ENCODE data around the gene GMIP. TPM values are rescaled to one million over a fixed set of nuclear protein-coding genes. Genes with fewer than 3 reads are reported as not detected.
"Not testable (repeated sequence)": the region's sequence is repeated elsewhere in the genome, so short reads cannot be mapped to it uniquely, and the experiment has no call there.

The GMIP gene
- total RNA-seq, 2 donors from 2014 or later: 29.5 to 34.4 TPM

- intact Hi-C loops (cut with DNase I, micrococcal nuclease): no loop called here
- ATAC-seq: peak; percentile 27
- no peak for DNase-seq
Measured at GRCh38 chr19:19619849-19620210, 23.6 kb downstream of the GMIP start.

- DNase-seq (no peak), ATAC-seq (no peak)
- intact Hi-C loops (cut with DNase I, micrococcal nuclease): no loop called here
Measured at GRCh38 chr19:19619181-19619848, 24.1 kb downstream of the GMIP start.

- peak; percentile 96 to 99 for DNase-seq
- intact Hi-C loops (cut with DNase I, micrococcal nuclease): no loop called here
- peak; percentile 97 for ATAC-seq
Measured at GRCh38 chr19:19618219-19619051, 25.0 kb downstream of the GMIP start, which contains the start of gene PBX4. PBX4 (minus strand) TSS chr19:19618687; CDS start chr19:19618629, 58 bp downstream.

GRCh38 chr19:19615086-19615485, 28.4 kb downstream of the GMIP start:
- ATAC-seq (no peak), DNase-seq (no peak)
- intact Hi-C loops (cut with DNase I, micrococcal nuclease): no loop called here

- ATAC-seq: peak; percentile 76
- no peak for DNase-seq
- intact Hi-C loops (cut with DNase I, micrococcal nuclease): no loop called here
Measured at GRCh38 chr19:19613506-19613905, 30.0 kb downstream of the GMIP start.

GRCh38 chr19:19610376-19611202, 32.9 kb downstream of the GMIP start:
- no peak for ATAC-seq
- DNase-seq: no peak
- intact Hi-C loops (cut with DNase I, micrococcal nuclease): no loop called here

GRCh38 chr19:19606686-19607085, 36.8 kb downstream of the GMIP start:
- intact Hi-C loops (cut with DNase I, micrococcal nuclease); ATAC-seq: not testable (repeated sequence)

GRCh38 chr19:19606021-19606420, 37.4 kb downstream of the GMIP start:
- DNase-seq (peak; percentile 60 to 80), ATAC-seq (peak; percentile 93)
- intact Hi-C loops (cut with DNase I, micrococcal nuclease): no loop called here

More at GRCh38 chr19:19606686-19607085, 36.8 kb downstream of the GMIP start:
- not testable (repeated sequence) for DNase-seq

GRCh38 chr19:19602713-19603324, 40.6 kb downstream of the GMIP start:
- ATAC-seq: peak; percentile 13
- no peak for DNase-seq
- intact Hi-C loops (cut with DNase I, micrococcal nuclease): no loop called here

- intact Hi-C loops (cut with DNase I, micrococcal nuclease): no loop called here
- no peak for DNase-seq
Measured at GRCh38 chr19:19602136-19602712, 41.2 kb downstream of the GMIP start.

GRCh38 chr19:19600793-19601330, 42.6 kb downstream of the GMIP start:
- intact Hi-C loops (cut with DNase I, micrococcal nuclease): no loop called here
- DNase-seq: no peak
- no peak for ATAC-seq

More at GRCh38 chr19:19602136-19602712, 41.2 kb downstream of the GMIP start:
- peak; percentile 66 for ATAC-seq

GRCh38 chr19:19598728-19599451, 44.6 kb downstream of the GMIP start:
- ATAC-seq; intact Hi-C loops (cut with DNase I, micrococcal nuclease); DNase-seq: not testable (repeated sequence)

GRCh38 chr19:19597809-19598306, 45.6 kb downstream of the GMIP start:
- intact Hi-C loops (cut with DNase I, micrococcal nuclease): no loop called here
- no peak for DNase-seq
- no peak for ATAC-seq

GRCh38 chr19:19595171-19595701, 48.2 kb downstream of the GMIP start:
- DNase-seq (peak in 1 of 2 donors; percentile 38), ATAC-seq (peak; percentile 60)
- intact Hi-C loops (cut with DNase I, micrococcal nuclease): no loop called here

GRCh38 chr19:19594381-19594780, 49.1 kb downstream of the GMIP start:
- ATAC-seq (no peak), DNase-seq (no peak)
- intact Hi-C loops (cut with DNase I, micrococcal nuclease): no loop called here

- no peak for ATAC-seq
- intact Hi-C loops (cut with DNase I, micrococcal nuclease): no loop called here
Measured at GRCh38 chr19:19592690-19593089, 50.8 kb downstream of the GMIP start.

More at GRCh38 chr19:19592690-19593089, 50.8 kb downstream of the GMIP start:
- no peak for DNase-seq
